Uterus (tissue), 2 donors: Measurements from ENCODE around the gene ACCS.

Experiments used
- POLR2A ChIP-seq, 2 donors: fragments of 450-650 bp; IDR thresholded peaks; one replicate each; pipeline ENCODE4 v1.6.1; 2016; ENCODE audit warnings: antibody characterized with exemption in 2 of 2, mild to moderate bottlenecking in 1 of 2, moderate library complexity in 1 of 2
- TF ChIP-seq, protein P1 (sequence below), 4 experiments: fragments of 200-600 bp in 2 of 4; fragments of 450-650 bp in 2 of 4; sonication (generic) in 2 of 4; IDR thresholded peaks; one replicate each; pipeline ENCODE4 v1.5.1; 2016 to 2019; ENCODE audit warnings: antibody characterized with exemption in 4 of 4, mild to moderate bottlenecking in 2 of 4, moderate library complexity in 1 of 4

DNA sequence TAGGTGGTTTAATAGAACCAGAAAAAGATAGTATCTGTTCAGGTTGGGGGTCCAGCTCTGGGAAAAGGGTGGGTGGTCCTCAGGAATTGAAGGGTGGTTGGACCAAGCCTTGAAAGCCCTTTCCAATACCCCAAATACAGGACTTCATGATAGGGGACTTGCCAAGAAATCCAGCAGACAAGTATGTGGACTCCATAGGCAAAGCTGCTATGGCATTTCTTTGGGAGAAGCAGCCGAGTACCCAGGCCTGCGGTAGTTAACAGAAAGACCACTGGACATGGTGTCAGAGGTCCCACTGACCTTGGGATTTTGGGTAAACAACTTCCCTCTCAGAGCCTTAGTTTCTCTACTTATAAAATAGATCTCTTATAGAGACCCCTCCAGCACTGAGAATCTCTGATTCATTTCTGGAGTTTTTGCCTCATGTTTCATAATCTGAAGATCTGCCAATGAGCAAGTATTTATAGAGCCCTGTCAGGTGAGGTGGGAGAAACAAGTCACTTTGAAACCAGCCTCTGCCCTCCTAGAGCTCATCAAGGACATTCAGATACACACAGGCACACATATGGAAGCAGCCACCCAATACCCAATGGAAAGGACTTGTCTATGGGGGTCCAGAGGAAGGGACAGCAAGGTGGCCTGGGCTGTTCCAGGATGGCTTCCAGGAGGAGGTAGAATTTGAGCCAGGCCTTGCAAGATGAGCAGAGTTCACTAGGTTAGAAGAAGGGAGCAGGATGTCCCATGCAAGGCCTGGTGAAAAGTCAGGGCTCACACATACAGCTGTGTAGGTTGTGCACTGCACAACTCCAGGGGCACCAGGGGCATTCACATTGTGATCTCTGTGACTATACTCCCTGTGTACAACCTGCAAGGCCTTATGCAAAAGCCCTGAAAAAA lies 49.3 kb upstream of the ACCS start:
- TF ChIP-seq, protein P1, sequence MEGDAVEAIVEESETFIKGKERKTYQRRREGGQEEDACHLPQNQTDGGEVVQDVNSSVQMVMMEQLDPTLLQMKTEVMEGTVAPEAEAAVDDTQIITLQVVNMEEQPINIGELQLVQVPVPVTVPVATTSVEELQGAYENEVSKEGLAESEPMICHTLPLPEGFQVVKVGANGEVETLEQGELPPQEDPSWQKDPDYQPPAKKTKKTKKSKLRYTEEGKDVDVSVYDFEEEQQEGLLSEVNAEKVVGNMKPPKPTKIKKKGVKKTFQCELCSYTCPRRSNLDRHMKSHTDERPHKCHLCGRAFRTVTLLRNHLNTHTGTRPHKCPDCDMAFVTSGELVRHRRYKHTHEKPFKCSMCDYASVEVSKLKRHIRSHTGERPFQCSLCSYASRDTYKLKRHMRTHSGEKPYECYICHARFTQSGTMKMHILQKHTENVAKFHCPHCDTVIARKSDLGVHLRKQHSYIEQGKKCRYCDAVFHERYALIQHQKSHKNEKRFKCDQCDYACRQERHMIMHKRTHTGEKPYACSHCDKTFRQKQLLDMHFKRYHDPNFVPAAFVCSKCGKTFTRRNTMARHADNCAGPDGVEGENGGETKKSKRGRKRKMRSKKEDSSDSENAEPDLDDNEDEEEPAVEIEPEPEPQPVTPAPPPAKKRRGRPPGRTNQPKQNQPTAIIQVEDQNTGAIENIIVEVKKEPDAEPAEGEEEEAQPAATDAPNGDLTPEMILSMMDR (IDR thresholded peaks at IDR 0.05): no peak
- no peak for TF ChIP-seq POLR2A (IDR thresholded peaks at IDR 0.05)
